ENCODE data around the gene ADAMTSL2.

The ADAMTSL2 gene

DNA sequence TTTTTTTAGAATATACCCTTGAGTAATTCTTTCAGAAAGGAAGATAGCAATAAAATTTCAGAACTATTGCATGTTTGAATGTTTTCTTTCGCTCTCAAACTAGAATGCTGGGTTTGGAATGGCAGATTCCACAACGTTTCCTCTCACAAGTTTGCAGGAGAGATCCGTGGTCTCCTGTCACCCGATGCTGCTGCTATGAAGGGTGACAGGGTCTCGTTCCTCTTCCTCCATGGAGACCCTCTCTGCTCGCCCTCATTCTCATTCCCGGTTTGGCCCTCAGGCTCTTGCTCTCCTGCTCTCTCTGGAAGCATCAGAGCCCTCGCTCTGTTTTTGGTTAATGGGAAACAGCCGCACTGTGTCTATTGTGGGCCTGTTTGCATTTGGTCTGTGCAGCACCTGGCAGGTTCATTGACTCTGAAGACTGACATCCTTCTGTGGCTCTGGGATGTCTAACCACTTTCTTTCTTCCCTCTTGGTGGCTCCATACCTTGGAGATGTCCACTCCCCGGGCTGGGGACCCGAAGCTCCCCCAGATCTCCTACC is 87.3 kb downstream of the ADAMTSL2 start:
- FAIRE-seq (no peak), DNase-seq (ENCODE audit: low spot score) (no peak)

DNA sequence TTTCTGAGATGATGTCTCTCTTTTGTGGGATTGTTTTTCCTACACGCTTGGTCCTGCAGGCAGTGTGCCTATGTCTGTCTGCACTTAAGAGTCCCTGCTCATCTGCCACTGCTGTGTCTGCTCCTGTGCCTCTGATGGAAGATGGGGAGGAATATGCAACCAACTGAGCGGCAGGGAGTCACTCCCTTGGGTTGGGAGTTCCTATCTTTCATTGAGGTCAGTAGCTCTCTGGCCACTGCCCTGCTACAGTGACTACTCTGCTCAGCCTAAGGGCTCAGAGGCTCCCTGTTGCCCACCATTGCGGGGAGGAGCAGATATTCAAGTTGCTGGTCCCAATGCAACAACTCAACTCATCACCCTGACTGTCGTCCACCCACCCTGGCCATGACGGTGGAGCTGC is 88.1 kb downstream of the ADAMTSL2 start:
- FAIRE-seq (no peak), DNase-seq (ENCODE audit: low spot score) (no peak)
